Ectodermal cell (in vitro differentiated cells): ENCODE measurements around the gene LCTL.
A peak's percentile ranks its signal among the peaks of the same experiment; 100 is the strongest.
"Not testable (repeated sequence)": the region's sequence is repeated elsewhere in the genome, so short reads cannot be mapped to it uniquely, and the experiment has no call there.

Experiments
- H3K27ac ChIP-seq: 2 replicates; pipeline ENCODE4 v1.7.0; 2013; ENCODE audit warnings: mild to moderate bottlenecking, low read depth, low read length; ENCODE audit not compliant: insufficient read depth, poor library complexity, severe bottlenecking
- H3K27me3 ChIP-seq: 2 replicates; pipeline ENCODE4 v1.7.0; 2013; ENCODE audit warnings: mild to moderate bottlenecking, low read length; ENCODE audit not compliant: insufficient read depth, control insufficient read depth, poor library complexity, severe bottlenecking
- H3K36me3 ChIP-seq: one replicate; pipeline ENCODE4 v1.7.0; 2013; ENCODE audit warnings: low read length; ENCODE audit not compliant: control insufficient read depth, insufficient read depth
- H3K4me1 ChIP-seq: one replicate; pipeline ENCODE4 v1.7.0; 2013; ENCODE audit warnings: low read length; ENCODE audit not compliant: control insufficient read depth, insufficient read depth
- H3K4me3 ChIP-seq: 2 replicates; pipeline ENCODE4 v1.7.0; 2013; ENCODE audit warnings: low read depth, low read length, control low read depth; ENCODE audit not compliant: insufficient read depth
- H3K9me3 ChIP-seq: 2 replicates; pipeline ENCODE4 v1.7.0; 2013; ENCODE audit warnings: mild to moderate bottlenecking, low read length, moderate library complexity; ENCODE audit not compliant: control insufficient read depth
- WGBS, 2 experiments: methylation state at CpG; one replicate each; pipeline ENCODE4 v1.1.7; 2013; ENCODE audit warnings: missing lambda C conversion rate in 2 of 2; 5-methylcytosine and 5-hydroxymethylcytosine counted together

Gene LCTL

DNA sequence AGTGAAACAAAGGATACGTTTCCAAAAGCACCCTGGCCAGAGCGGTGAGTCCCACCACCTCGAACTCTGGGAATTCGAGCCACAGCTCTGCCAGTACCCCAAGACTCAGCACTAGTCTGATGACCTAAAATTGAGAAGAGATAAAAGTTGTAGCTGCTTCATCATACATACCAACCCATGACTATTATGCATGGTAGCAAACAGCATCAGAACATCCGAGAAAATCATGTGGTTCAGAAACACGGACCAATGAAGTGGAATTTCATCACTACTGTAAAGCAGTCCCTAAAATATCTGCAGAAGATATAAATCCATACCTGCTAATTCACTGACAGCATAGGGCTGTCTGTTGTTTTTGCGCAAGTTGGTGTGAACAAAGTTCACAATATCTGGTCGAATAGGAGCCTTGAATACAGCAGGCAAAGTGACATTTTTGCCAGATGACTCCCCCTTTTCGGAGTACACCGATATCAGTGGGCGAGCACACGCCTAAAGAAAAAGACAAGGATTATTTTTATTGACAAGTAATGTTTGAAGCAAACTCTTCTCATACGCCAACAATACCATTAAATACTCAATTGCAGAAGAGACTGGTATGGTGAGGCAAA is 62.7 kb downstream of the LCTL start:
- Histone ChIP-seq H3K36me3 (peaks cover 42% of the 10 kb centered on the region), H3K4me3 (peak overlapping the region; percentile 81), H3K4me1 (peaks cover 12% of the 10 kb centered on the region)
- not testable (repeated sequence) for H3K27ac ChIP-seq, H3K27me3 ChIP-seq, H3K9me3 ChIP-seq
- 64 to 73% methylated on average over 13 of the region's 13 CpGs for WGBS, 2 experiments

GRCh38 chr15:66502491-66502890 is 63.3 kb downstream of the LCTL start:
- no peak overlapping the region for H3K27ac ChIP-seq
- H3K36me3 ChIP-seq: peaks cover 43% of the 10 kb centered on the region
- peaks cover 12% of the 10 kb centered on the region for H3K4me1 ChIP-seq
- H3K9me3 ChIP-seq: no peaks in the 10 kb centered on the region
- H3K4me3 ChIP-seq: peak overlapping the region; percentile 81
- H3K27me3 ChIP-seq: no peaks in the 10 kb centered on the region
- WGBS, 2 experiments: 92 to 93% methylated on average over 10 of the region's 10 CpGs

DNA sequence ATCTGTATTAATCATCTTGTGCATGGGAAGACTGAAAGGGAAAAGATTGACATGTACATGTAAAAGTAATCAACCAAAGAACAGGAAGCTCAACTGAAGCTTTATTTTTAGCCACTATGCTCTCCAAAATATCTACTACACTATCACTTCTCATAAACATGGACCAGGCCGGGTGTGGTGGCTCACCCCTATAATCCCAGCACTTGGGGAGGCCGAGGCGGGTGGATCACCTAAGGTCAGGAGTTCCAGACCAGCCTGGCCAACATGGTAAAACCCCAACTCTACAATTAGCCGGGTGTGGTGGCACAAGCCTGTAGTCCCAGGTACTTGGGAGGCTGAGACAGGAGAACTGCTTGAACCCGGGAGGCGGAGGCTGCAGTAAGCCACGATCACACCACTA is 65.5 kb downstream of the LCTL start:
- Histone ChIP-seq H3K4me1 (peaks cover 16% of the 10 kb centered on the region), H3K36me3 (peaks cover 43% of the 10 kb centered on the region)
- not testable (repeated sequence) for H3K27me3 ChIP-seq, H3K4me3 ChIP-seq, H3K9me3 ChIP-seq, H3K27ac ChIP-seq
- WGBS, 2 experiments: 93 to 96% methylated on average over 7 of the region's 7 CpGs

DNA sequence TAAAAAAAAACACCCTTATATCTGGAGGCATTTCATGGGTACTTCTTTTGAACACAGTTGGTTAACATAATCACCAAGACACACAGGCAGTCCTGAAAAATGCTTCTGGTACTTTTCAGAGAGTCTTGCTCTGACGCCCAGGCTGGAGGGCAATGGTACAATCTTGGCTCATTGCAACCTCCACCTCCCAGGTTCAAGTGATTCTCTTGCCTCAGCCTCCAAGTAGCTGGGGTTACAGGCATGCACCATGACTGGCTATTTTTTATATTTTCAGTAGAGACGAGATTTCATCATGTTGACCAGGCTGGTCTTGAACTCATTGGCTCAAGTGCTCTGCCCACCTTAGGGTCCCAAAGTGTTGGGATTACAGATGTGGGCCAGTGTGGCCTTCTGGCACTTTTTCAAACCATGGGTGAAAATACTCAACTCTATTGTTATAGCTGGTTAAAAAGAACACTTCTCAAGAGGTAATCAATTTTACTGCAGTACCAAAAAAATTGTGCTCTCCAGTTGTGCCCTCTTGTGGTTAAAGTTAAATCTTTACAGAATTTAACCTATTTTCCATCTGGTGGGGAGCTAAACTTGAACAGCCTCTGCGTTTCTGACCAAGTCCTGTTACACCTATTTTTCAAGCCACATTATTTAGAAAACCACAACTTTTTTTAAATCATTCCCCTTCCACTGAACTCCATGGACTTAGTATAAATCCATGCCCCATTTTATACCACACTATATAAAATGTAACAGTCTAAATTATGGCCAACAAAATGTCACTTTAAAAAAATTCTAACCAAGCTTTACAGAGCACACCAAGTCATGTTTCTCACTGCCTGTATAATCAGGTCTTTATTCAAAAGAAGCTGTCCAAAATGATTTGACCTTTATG is 67.1 kb downstream of the LCTL start:
- H3K27ac ChIP-seq: peak overlapping the region; percentile 5
- peaks cover 16% of the 10 kb centered on the region for H3K4me1 ChIP-seq
- no peaks in the 10 kb centered on the region for H3K9me3 ChIP-seq
- no peaks in the 10 kb centered on the region for H3K27me3 ChIP-seq
- WGBS, 2 experiments: 87 to 88% methylated on average over 3 of the region's 3 CpGs
- H3K4me3 ChIP-seq: no peak overlapping the region
- H3K36me3 ChIP-seq: peaks cover 47% of the 10 kb centered on the region
